Measurements from ENCODE around the gene SMIM35.
"Not testable (repeated sequence)": the region's sequence is repeated elsewhere in the genome, so short reads cannot be mapped to it uniquely, and the experiment has no call there.

The SMIM35 gene

DNA sequence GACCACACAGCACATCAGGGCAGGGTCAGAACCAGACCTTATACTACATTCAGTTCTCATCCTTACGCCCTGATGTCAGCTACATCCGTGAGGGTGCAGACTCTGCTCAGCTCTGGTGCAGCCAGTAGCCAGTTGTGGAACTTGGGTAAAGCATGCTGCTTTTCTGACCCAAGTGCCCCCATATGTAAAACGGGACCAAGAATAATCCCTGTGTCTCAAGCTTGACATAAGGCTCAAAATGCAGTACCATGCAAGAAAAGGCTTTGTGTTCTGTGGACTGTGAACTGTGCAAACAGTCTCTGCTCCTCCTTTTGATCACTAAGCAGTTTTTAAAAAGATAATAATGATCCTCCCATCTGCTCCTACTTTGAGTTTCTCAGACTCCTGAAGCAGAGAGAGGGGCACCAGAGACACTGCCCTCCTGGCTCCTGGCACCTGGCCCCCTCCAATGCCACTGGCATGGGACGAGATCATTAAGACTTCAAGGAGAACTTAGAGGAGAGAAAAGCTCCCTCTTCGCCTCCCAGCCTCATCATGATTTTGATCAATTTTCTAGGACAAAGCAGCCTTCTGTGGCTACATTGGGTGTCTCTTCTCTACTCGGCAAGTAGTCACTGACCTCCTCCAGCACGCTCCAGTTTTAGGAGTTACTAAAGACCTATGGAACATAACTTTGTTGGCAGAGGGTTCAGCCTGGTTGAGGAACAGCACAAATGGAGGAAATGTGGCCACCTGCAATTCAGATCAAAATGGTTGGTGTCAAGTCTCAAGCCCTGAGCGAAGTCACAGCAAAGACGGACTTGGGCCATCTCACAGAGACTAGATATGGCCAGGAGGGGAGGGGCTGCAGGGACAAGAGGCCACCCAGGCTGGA, 76.7 kb downstream of the SMIM35 start:
- Histone ChIP-seq H3K27ac (no peak overlapping the region), H3K36me3 (ENCODE audit: insufficient read depth, low read length) (no peaks in the 10 kb centered on the region), H3K9ac (ENCODE audit: insufficient read length) (no peak overlapping the region), H3K9me3 (ENCODE audit: low read depth, low read length) (no peaks in the 10 kb centered on the region), H3K4me3 (no peak overlapping the region)
- TF ChIP-seq FOXP2 (optimal IDR thresholded peaks at IDR 0.05; ENCODE audit: control extremely low read depth, extremely low read length, insufficient read depth) (no peak), EZH2 (IDR thresholded peaks at IDR 0.05) (no peak), POLR2AphosphoS5 (IDR thresholded peaks at IDR 0.05; ENCODE audit: borderline replicate concordance, low read depth, low read length) (no peak)
- no peak for DNase-seq (ENCODE audit: low read depth, low spot score)

DNA sequence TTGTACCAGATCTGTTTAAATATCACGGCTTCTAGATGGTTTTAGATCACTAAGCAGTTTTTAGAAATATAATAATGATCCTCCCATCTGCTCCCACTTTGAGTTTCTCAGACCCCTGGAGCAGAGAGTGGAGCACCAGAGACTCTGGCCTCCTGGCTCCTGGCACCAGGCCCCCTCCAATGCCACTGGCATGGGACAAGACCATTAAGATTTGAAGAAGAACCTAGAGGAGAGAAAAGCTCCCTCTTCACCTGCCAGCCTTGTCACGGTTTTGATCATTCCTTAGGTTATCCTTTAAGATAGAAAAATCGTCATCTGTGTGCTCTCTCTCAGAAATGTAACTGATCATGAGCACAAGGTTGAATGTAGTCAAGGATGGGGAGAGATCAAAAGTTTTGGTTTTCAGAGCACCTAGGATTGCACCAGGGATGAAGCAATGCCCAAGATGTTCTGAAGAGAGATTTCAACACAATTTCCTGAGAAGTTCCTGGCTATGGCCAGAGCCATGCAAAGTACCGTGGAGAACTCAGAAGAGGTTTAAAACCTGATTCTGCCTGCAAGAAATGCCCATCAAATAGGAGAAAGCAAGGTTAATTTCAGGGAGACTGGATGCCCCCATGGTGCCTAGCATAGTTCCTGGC, 78.4 kb downstream of the SMIM35 start:
- Histone ChIP-seq H3K9me3 (ENCODE audit: low read depth, low read length) (no peaks in the 10 kb centered on the region), H3K4me3 (no peak overlapping the region), H3K27ac (no peak overlapping the region), H3K9ac (ENCODE audit: insufficient read length) (no peak overlapping the region), H3K36me3 (ENCODE audit: insufficient read depth, low read length) (no peaks in the 10 kb centered on the region)
- TF ChIP-seq FOXP2 (optimal IDR thresholded peaks at IDR 0.05; ENCODE audit: control extremely low read depth, extremely low read length, insufficient read depth) (no peak), POLR2AphosphoS5 (IDR thresholded peaks at IDR 0.05; ENCODE audit: borderline replicate concordance, low read depth, low read length) (no peak), EZH2 (IDR thresholded peaks at IDR 0.05) (no peak)
- DNase-seq (ENCODE audit: low read depth, low spot score) = no peak

DNA sequence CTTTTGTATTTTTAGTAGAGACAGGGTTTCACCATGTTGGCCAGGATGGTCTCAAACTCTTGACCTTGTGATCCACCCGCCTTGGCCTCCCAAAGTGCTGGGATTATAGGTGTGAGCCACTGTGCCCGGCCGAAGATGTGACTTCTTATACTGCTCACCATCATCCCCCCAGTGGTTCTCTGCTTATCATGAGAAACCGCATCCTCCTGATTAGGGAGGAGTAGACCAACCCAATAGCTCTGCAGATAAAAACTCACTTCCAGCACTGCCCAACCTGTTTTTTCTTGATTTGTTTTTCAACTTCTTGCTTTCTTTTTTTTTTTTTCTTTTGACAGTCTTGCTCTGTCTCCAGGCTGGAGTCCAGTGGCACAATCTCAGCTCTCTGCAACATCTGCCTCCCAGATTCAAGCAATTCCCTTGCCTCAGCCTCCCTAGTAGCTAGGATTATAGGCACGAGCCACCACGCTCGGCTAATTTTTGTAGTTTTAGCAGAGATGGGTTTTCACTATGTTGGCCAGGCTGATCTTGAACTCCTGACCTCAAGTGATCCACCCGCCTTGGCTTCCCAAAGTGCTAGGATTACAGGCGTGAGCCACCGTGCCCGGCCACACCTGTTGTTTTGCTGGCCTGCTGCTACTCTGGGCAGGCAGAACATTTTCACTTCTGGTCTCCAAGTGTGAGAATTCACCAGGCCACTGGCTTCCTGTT, 79.0 kb downstream of the SMIM35 start:
- not testable (repeated sequence) for H3K27ac ChIP-seq; H3K9ac ChIP-seq (ENCODE audit: insufficient read length); H3K36me3 ChIP-seq (ENCODE audit: insufficient read depth, low read length); DNase-seq (ENCODE audit: low read depth, low spot score); H3K4me3 ChIP-seq; H3K9me3 ChIP-seq (ENCODE audit: low read depth, low read length)

DNA sequence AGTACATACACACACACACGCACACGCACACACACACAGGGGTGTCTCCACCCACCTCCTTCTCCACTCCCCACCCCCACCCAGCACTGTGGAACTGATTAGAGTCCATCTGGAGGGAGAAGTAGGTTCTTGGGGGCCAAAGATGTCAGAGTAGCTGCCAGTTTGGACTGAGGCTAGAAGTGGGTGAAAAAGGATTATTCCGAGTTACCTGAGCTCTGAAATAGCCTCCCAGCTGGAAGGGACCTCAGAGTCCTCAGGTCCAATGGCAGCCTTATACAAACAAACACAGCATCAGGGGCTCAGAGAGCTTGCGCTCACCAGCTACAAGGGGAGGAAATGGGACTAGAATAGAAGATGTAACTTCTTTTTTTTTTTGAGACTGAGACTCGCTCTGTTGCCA, 79.7 kb downstream of the SMIM35 start:
- no peak overlapping the region for H3K27ac ChIP-seq
- H3K9me3 ChIP-seq (ENCODE audit: low read depth, low read length) = no peaks in the 10 kb centered on the region
- H3K4me3 ChIP-seq = no peak overlapping the region
- no peak for TF ChIP-seq FOXP2 (optimal IDR thresholded peaks at IDR 0.05; ENCODE audit: control extremely low read depth, extremely low read length, insufficient read depth)
- no peak for TF ChIP-seq EZH2 (IDR thresholded peaks at IDR 0.05)
- TF ChIP-seq POLR2AphosphoS5 (IDR thresholded peaks at IDR 0.05; ENCODE audit: borderline replicate concordance, low read depth, low read length) = no peak
- no peak overlapping the region for H3K9ac ChIP-seq (ENCODE audit: insufficient read length)
- no peaks in the 10 kb centered on the region for H3K36me3 ChIP-seq (ENCODE audit: insufficient read depth, low read length)
- DNase-seq (ENCODE audit: low read depth, low spot score) = no peak

DNA sequence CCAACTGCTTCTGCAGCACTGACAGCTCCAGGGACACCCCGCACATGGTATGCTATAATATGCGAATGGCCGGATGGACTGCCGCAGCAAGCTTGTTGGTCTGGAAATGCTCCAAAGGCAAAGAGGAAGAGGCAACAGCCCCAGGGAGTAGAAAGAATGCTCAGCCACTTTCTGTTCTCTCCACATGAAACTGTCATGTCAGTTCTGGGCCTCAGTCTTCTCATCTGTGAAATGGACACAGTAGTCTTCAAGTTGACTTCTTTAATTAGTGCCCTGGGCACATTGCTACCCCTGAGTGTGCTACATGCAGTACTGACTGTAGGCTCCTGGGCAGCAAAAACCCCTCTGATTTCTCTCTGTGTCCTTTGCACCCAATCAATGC, 80.6 kb downstream of the SMIM35 start:
- Histone ChIP-seq H3K4me3 (no peak overlapping the region), H3K36me3 (ENCODE audit: insufficient read depth, low read length) (no peaks in the 10 kb centered on the region), H3K27ac (no peak overlapping the region), H3K9ac (ENCODE audit: insufficient read length) (no peak overlapping the region), H3K9me3 (ENCODE audit: low read depth, low read length) (no peaks in the 10 kb centered on the region)
- no peak for TF ChIP-seq POLR2AphosphoS5 (IDR thresholded peaks at IDR 0.05; ENCODE audit: borderline replicate concordance, low read depth, low read length)
- no peak for TF ChIP-seq FOXP2 (optimal IDR thresholded peaks at IDR 0.05; ENCODE audit: control extremely low read depth, extremely low read length, insufficient read depth)
- TF ChIP-seq EZH2 (IDR thresholded peaks at IDR 0.05) = no peak
- DNase-seq (ENCODE audit: low read depth, low spot score) = no peak

DNA sequence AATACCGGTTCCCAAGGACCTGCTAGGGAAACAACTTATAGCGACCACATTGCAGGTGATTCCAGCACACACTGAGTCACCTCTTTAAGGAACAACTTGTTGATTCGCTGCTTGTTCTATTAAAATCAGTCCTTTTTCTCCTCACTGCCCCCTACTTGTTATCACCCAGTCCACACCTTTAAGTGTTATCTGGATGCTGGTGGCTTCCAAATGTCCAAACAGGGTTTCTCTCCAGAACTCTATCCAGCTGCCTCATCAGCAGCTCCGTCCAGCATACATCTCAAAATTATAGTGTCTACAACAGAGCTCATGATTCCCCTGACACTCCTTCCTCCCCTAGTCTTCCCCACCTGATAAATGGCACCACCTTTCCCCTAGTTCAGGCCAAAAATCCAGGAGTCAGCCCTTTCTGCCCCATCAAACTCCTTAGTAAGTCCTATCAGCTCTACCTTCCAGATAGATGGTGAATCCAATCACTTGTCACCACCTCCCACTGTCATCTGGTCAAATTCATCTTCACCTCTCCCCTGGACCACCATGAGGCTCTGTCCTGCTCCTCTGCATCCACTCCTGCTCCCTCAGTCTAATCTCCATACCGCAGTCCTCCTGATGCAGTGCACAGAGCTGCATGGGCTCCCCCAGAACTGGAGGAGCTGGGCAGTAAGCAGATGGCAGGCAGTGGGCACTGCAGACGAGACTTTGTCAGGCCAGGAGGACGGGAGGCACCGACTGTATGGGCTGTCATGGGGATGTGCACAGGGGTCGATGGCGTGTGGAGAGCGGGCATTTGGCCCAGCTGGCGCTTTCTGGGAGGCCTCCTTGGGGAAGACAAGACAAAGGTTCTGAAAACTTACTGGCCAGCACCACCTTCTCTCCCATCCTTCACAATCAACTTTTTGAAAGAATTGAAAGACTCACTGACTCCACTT, 81.3 kb downstream of the SMIM35 start:
- TF ChIP-seq FOXP2 (optimal IDR thresholded peaks at IDR 0.05; ENCODE audit: control extremely low read depth, extremely low read length, insufficient read depth) = no peak
- TF ChIP-seq EZH2 (IDR thresholded peaks at IDR 0.05) = no peak
- H3K9me3 ChIP-seq (ENCODE audit: low read depth, low read length) = no peaks in the 10 kb centered on the region
- no peak overlapping the region for H3K9ac ChIP-seq (ENCODE audit: insufficient read length)
- H3K4me3 ChIP-seq = no peak overlapping the region
- DNase-seq (ENCODE audit: low read depth, low spot score) = no peak
- no peak overlapping the region for H3K27ac ChIP-seq
- H3K36me3 ChIP-seq (ENCODE audit: insufficient read depth, low read length) = no peaks in the 10 kb centered on the region

DNA sequence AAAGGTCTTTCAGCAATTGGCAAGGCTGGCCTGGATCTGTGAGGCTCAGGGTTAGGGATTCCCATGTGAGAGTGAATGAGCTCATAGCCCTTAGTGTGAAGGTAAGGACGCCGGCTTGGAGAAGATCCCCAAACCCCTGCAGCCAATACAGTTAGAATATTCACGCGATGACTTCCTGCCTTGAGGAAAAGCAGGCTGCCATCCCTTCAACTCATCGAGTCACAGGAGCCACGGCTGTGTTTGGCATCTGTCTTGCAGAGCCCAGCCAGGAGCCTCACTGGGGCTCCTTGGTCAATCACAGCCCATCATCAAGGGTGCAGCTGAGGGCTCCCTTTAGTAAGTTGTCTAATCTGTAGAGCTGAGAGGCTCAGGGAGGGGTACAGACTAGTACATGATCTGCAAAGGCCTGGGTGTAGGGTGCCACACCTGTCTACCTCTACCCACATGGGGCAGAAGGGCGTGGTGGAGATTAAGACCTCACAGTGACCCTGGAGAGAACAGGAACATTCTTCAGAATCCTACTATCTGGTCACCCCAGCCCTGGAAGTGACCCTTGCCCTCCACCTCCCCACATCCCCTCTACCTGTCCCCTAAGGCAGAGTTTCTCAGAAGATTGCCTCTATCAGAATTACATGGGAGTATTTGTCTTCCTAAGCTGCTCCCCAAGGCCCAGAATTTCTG, 82.1 kb downstream of the SMIM35 start:
- Histone ChIP-seq H3K9ac (ENCODE audit: insufficient read length) (no peak overlapping the region), H3K4me3 (no peak overlapping the region), H3K36me3 (ENCODE audit: insufficient read depth, low read length) (no peaks in the 10 kb centered on the region), H3K9me3 (ENCODE audit: low read depth, low read length) (no peaks in the 10 kb centered on the region), H3K27ac (no peak overlapping the region)
- DNase-seq (ENCODE audit: low read depth, low spot score) = no peak
- TF ChIP-seq POLR2AphosphoS5 (IDR thresholded peaks at IDR 0.05; ENCODE audit: borderline replicate concordance, low read depth, low read length) (no peak), EZH2 (IDR thresholded peaks at IDR 0.05) (no peak), FOXP2 (optimal IDR thresholded peaks at IDR 0.05; ENCODE audit: control extremely low read depth, extremely low read length, insufficient read depth) (no peak)
